AG04450 (cell line): ENCODE data around the gene HAUS3. TPM values are rescaled to one million over a fixed set of nuclear protein-coding genes. Genes with fewer than 3 reads are reported as not detected.

Experiments
- CTCF ChIA-PET: fragments of 300-600, 350-600 bp; formaldehyde crosslinking; extraction: SDS; loops from one replicate; lab custom pipeline; 2022; ENCODE audit warnings: antibody characterized with exemption, inconsistent platforms; lab: Charles Lee
- POLR2A ChIA-PET: fragments of 350-600 bp; formaldehyde crosslinking; extraction: SDS; loops from one replicate; lab custom pipeline; 2021; ENCODE audit warnings: antibody characterized with exemption, inconsistent platforms; lab: Yijun Ruan, JAX
- DNase-seq: peaks from one replicate; pipeline ENCODE4 v3.0.0-alpha.2; 2011; ENCODE audit warnings: low read depth, low spot score
- H3K27ac ChIP-seq: one replicate; pipeline ENCODE4 v1.5.1; 2012; ENCODE audit warnings: low read depth, low read length, control low read depth
- H3K27me3 ChIP-seq: one replicate; pipeline ENCODE4 v1.6.0; 2012; ENCODE audit warnings: low read length; ENCODE audit not compliant: control insufficient read depth, insufficient read depth
- H3K4me3 ChIP-seq: 2 replicates; pipeline ENCODE4 v1.5.1; 2011; ENCODE audit warnings: mild to moderate bottlenecking, low read depth, low read length, control low read depth
- H3K9me3 ChIP-seq: 2 replicates; pipeline ENCODE4 v1.5.1; 2012; ENCODE audit warnings: low read length; ENCODE audit not compliant: control insufficient read depth, insufficient read depth
- CTCF ChIP-seq: IDR thresholded peaks from 2 replicates; pipeline ENCODE4 v1.5.1; 2011; ENCODE audit warnings: low read depth, low read length, control low read depth, inconsistent platforms
- polyA plus RNA-seq: library from polyadenylated mRNA; depleted of rRNA; stranded (reverse); fragments of >200 nt; gene quantifications from 2 replicates; pipeline ENCODE4 v1.2.3, GENCODE V29; 2011; rRNA removed
- small RNA-seq: library from RNA; depleted of rRNA; stranded (forward); fragments of <200 nt; gene quantifications from one replicate; pipeline ENCODE3, GENCODE V24; 2012; ENCODE audit warnings: low read depth; ENCODE audit not compliant: insufficient read length

HAUS3 gene
- polyA plus RNA-seq, 1 experiment: 6.0 TPM

- H3K27me3 ChIP-seq: no peaks in the 10 kb centered on the region
- CTCF ChIA-PET: interaction anchor here (0.6 kb wide), 1 partner anchor 173 kb away, joined by 3 read pairs; no protein-coding TSS in a partner anchor
These were observed 58.9 kb downstream of the HAUS3 start for GRCh38 chr4:2182994-2183393.

GRCh38 chr4:2180410-2180809 lies 61.5 kb downstream of the HAUS3 start:
- H3K27me3 ChIP-seq: no peaks in the 10 kb centered on the region
- no peaks in the 10 kb centered on the region for H3K9me3 ChIP-seq
- H3K27ac ChIP-seq: no peak overlapping the region
- POLR2A ChIA-PET: no interaction called here
- DNase-seq: no peak
- CTCF ChIA-PET: no interaction called here
- H3K4me3 ChIP-seq: no peak overlapping the region
- no peak for TF ChIP-seq CTCF

More at GRCh38 chr4:2182994-2183393, 58.9 kb downstream of the HAUS3 start:
- POLR2A ChIA-PET: no interaction called here
- DNase-seq: no peak
- no peak for TF ChIP-seq CTCF
- Histone ChIP-seq H3K4me3 (no peak overlapping the region), H3K27ac (no peak overlapping the region), H3K9me3 (no peaks in the 10 kb centered on the region)

- H3K27ac ChIP-seq: no peak overlapping the region
- TF ChIP-seq CTCF: no peak
- no peak for DNase-seq
- POLR2A ChIA-PET: no interaction called here
- H3K27me3 ChIP-seq: no peaks in the 10 kb centered on the region
- no peak overlapping the region for H3K4me3 ChIP-seq
- H3K9me3 ChIP-seq: no peaks in the 10 kb centered on the region
- CTCF ChIA-PET: no interaction called here
These were observed 62.2 kb downstream of the HAUS3 start for GRCh38 chr4:2179717-2180116.

- TF ChIP-seq CTCF: no peak
- Histone ChIP-seq H3K9me3 (no peaks in the 10 kb centered on the region), H3K27ac (no peak overlapping the region), H3K4me3 (no peak overlapping the region), H3K27me3 (no peaks in the 10 kb centered on the region)
- ChIA-PET POLR2A (no interaction called here), CTCF (no interaction called here)
- DNase-seq: no peak
These were observed 62.9 kb downstream of the HAUS3 start for GRCh38 chr4:2178986-2179385.

Small RNA genes within 50 kb of the gene (small RNA-seq; reads per million reads assigned to genes)
- not detected for gene COX6B1P5

Other genes starting within 250 kb of the HAUS3 start
- gene NELFA, start 233.1 kb downstream of the HAUS3 start, polyA plus RNA-seq: 9.1 and 9.3 TPM in 2 replicates
- gene NAT8L, start 182.8 kb downstream of the HAUS3 start, polyA plus RNA-seq: not detected in 2 replicates
- gene POLN, start within 50 bp of the HAUS3 start, polyA plus RNA-seq: 0.35 and 0.42 TPM in 2 replicates
- gene MXD4, start 20.0 kb upstream of the HAUS3 start, polyA plus RNA-seq: 46.0 and 59.5 TPM in 2 replicates
- gene ZFYVE28, start 176.5 kb upstream of the HAUS3 start, polyA plus RNA-seq: 2.2 and 3.1 TPM in 2 replicates
- gene CFAP99, start 176.8 kb upstream of the HAUS3 start, polyA plus RNA-seq: not detected in 2 replicates
- gene RNF4, start 227.0 kb upstream of the HAUS3 start, polyA plus RNA-seq: 83.1 and 95.4 TPM in 2 replicates